ENCODE data around the gene RPS23. TPM values are rescaled to one million over a fixed set of nuclear protein-coding genes. Genes with fewer than 3 reads are reported as not detected.

RPS23 gene
- total and polyA plus RNA-seq, 4 donors: 1,189 to 3,271 (median 1,978) TPM

GRCh38 chr5:82314964-82315758 is 37.0 kb upstream of the RPS23 start:
- TF ChIP-seq CTCF (IDR thresholded peaks at IDR 0.05; ENCODE audit: control extremely low read depth, extremely low read depth): no peak
- ATAC-seq (ENCODE audit: insufficient read depth, low FRiP score): no peak
- Histone ChIP-seq H3K4me1 (ENCODE audit: control insufficient read depth in 5 of 5, insufficient read depth in 5 of 5, low read length in 5 of 5) (peaks cover 0 to 11% (median 4%) of the 10 kb centered on the region in 5 donors), H3K27ac (ENCODE audit: low read depth in 1 of 2, low read length in 1 of 2) (no peak overlapping the region), H3K9me3 (ENCODE audit: control insufficient read depth in 4 of 4, insufficient read depth in 3 of 4, low read length in 3 of 4) (no peaks in the 10 kb centered on the region), H3K4me3 (no peak overlapping the region), H3K36me3 (ENCODE audit: control insufficient read depth in 4 of 4, insufficient read depth in 4 of 4, low read length in 4 of 4) (peaks cover 0 to 2% (median 1%) of the 10 kb centered on the region in 4 donors), H3K27me3 (ENCODE audit: control insufficient read depth in 3 of 3, insufficient read depth in 3 of 3, low read length in 2 of 3) (no peaks in the 10 kb centered on the region), H3K9ac (ENCODE audit: insufficient read depth in 1 of 2, low read length in 2 of 2) (no peak overlapping the region)
- DNase-seq: peak in 2 of 3 donors; percentile 20 to 48
- 36 to 57% methylated on average over 4 of the region's 4 CpGs for WGBS, 2 donors

GRCh38 chr5:82313016-82313415 is 34.9 kb upstream of the RPS23 start:
- no peaks in the 10 kb centered on the region for H3K9me3 ChIP-seq (ENCODE audit: control insufficient read depth in 4 of 4, insufficient read depth in 3 of 4, low read length in 3 of 4)
- ATAC-seq (ENCODE audit: insufficient read depth, low FRiP score) (no peak), DNase-seq (peak; percentile 16 to 37 (median 27))
- TF ChIP-seq CTCF (IDR thresholded peaks at IDR 0.05; ENCODE audit: control extremely low read depth, extremely low read depth): no peak
- no peak overlapping the region for H3K4me3 ChIP-seq
- H3K36me3 ChIP-seq (ENCODE audit: control insufficient read depth in 4 of 4, insufficient read depth in 4 of 4, low read length in 4 of 4): peaks cover 0 to 4% (median 3%) of the 10 kb centered on the region in 4 donors
- 25 to 36% methylated on average over 5 of the region's 5 CpGs for WGBS, 2 donors
- H3K27ac ChIP-seq (ENCODE audit: low read depth in 1 of 2, low read length in 1 of 2): no peak overlapping the region
- H3K4me1 ChIP-seq (ENCODE audit: control insufficient read depth in 5 of 5, insufficient read depth in 5 of 5, low read length in 5 of 5): peaks cover 0 to 11% (median 4%) of the 10 kb centered on the region in 5 donors
- no peak overlapping the region for H3K9ac ChIP-seq (ENCODE audit: insufficient read depth in 1 of 2, low read length in 2 of 2)
- no peaks in the 10 kb centered on the region for H3K27me3 ChIP-seq (ENCODE audit: control insufficient read depth in 3 of 3, insufficient read depth in 3 of 3, low read length in 2 of 3)

- H3K27me3 ChIP-seq (ENCODE audit: control insufficient read depth in 3 of 3, insufficient read depth in 3 of 3, low read length in 2 of 3): no peaks in the 10 kb centered on the region
- WGBS, 2 donors: 47 to 56% methylated on average over 17 of the region's 17 CpGs
- no peak overlapping the region for H3K27ac ChIP-seq (ENCODE audit: low read depth in 1 of 2, low read length in 1 of 2)
- H3K9ac ChIP-seq (ENCODE audit: insufficient read depth in 1 of 2, low read length in 2 of 2): no peak overlapping the region
- H3K36me3 ChIP-seq (ENCODE audit: control insufficient read depth in 4 of 4, insufficient read depth in 4 of 4, low read length in 4 of 4): peaks cover 0 to 4% (median 3%) of the 10 kb centered on the region in 4 donors
- peak; percentile 51 for TF ChIP-seq CTCF (IDR thresholded peaks at IDR 0.05; ENCODE audit: control extremely low read depth, extremely low read depth)
- ATAC-seq (ENCODE audit: insufficient read depth, low FRiP score) (no peak), DNase-seq (peak; percentile 73 to 88 (median 88))
- H3K4me3 ChIP-seq: no peak overlapping the region
- no peaks in the 10 kb centered on the region for H3K9me3 ChIP-seq (ENCODE audit: control insufficient read depth in 4 of 4, insufficient read depth in 3 of 4, low read length in 3 of 4)
- H3K4me1 ChIP-seq (ENCODE audit: control insufficient read depth in 5 of 5, insufficient read depth in 5 of 5, low read length in 5 of 5): peaks cover 0 to 11% (median 4%) of the 10 kb centered on the region in 5 donors
Measured at GRCh38 chr5:82312373-82312856, 34.3 kb upstream of the RPS23 start.
